ENCODE data around the gene PLCG2.

PLCG2 gene

GRCh38 chr16:81888520-81889394 lies 109.7 kb downstream of the PLCG2 start:
- no peak overlapping the region for H3K4me3 ChIP-seq
- H3K4me2 ChIP-seq: no peak overlapping the region
- peaks cover 0 to 17% (median 2%) of the 10 kb centered on the region in 11 experiments; a peak in 8 of 22 replicates for H4K20me1 ChIP-seq
- H3K36me3 ChIP-seq: peaks cover 27 to 73% (median 50%) of the 10 kb centered on the region in 11 experiments
- no peak overlapping the region for H3K27ac ChIP-seq
- peak overlapping the region in 1 of 11 experiments; percentile 13; a peak in 1 of 22 replicates for H3K9ac ChIP-seq
- no peaks in the 10 kb centered on the region for H3K27me3 ChIP-seq
- H3K9me3 ChIP-seq (replicated peaks in 1 of 11): no peaks in the 10 kb centered on the region
- H3K4me1 ChIP-seq: no peaks in the 10 kb centered on the region; a peak in 1 of 20 replicates
- TF ChIP-seq Cebpa-rat (IDR thresholded peaks at IDR 0.05): no peak

GRCh38 chr16:81891736-81892364 lies 112.8 kb downstream of the PLCG2 start:
- Histone ChIP-seq H3K9ac (no peak overlapping the region), H3K36me3 (peaks cover 57 to 87% (median 79%) of the 10 kb centered on the region in 11 experiments), H3K4me2 (no peak overlapping the region), H3K27me3 (no peaks in the 10 kb centered on the region), H3K27ac (no peak overlapping the region), H3K4me3 (no peak overlapping the region), H3K4me1 (peaks cover 0 to 6% (median 0%) of the 10 kb centered on the region in 10 experiments; a peak in 2 of 20 replicates), H3K9me3 (replicated peaks in 1 of 11) (no peaks in the 10 kb centered on the region), H4K20me1 (peaks cover 0 to 17% (median 0%) of the 10 kb centered on the region in 11 experiments; a peak in 7 of 22 replicates)
- no peak for TF ChIP-seq Cebpa-rat (IDR thresholded peaks at IDR 0.05)

GRCh38 chr16:81894592-81894991 lies 115.5 kb downstream of the PLCG2 start:
- peaks cover 0 to 6% (median 0%) of the 10 kb centered on the region in 10 experiments; a peak in 1 of 20 replicates for H3K4me1 ChIP-seq
- no peaks in the 10 kb centered on the region for H3K9me3 ChIP-seq (replicated peaks in 1 of 11)
- TF ChIP-seq Cebpa-rat (IDR thresholded peaks at IDR 0.05): no peak
- no peaks in the 10 kb centered on the region for H3K27me3 ChIP-seq
- no peak overlapping the region for H3K9ac ChIP-seq
- peaks cover 73 to 97% (median 93%) of the 10 kb centered on the region in 11 experiments for H3K36me3 ChIP-seq
- no peak overlapping the region for H3K4me3 ChIP-seq
- peak overlapping the region in 3 of 11 experiments; percentile 7 to 39 (median 14); a peak in 3 of 22 replicates for H3K27ac ChIP-seq
- peaks cover 0 to 16% (median 0%) of the 10 kb centered on the region in 11 experiments; a peak in 7 of 22 replicates for H4K20me1 ChIP-seq
- no peak overlapping the region; a peak in 1 of 22 replicates for H3K4me2 ChIP-seq

DNA sequence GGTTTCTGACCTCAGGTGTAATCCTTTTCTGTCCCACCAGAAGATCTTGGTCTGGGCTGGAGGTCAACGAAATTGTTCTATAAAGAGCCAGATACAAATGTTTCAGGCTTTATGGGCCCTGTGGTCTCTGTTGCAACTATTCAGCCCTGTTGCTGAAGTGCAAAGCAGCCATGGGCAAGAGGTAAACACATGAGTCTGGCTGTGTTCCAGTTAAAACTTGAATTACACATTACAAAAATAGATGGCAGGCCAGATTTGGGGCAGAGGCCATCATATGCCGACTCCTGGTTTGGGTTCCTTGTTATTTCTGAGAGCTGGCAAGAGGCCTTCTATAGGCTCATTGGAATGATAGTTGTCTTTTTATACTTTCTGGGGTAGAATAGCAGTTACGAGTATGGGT lies 117.8 kb downstream of the PLCG2 start:
- Histone ChIP-seq H3K36me3 (peaks cover 80 to 100% (median 97%) of the 10 kb centered on the region in 11 experiments), H4K20me1 (peaks cover 0 to 2% (median 0%) of the 10 kb centered on the region in 11 experiments; a peak in 1 of 22 replicates), H3K27ac (no peak overlapping the region), H3K9ac (no peak overlapping the region), H3K27me3 (no peaks in the 10 kb centered on the region), H3K4me1 (peaks cover 0 to 6% (median 0%) of the 10 kb centered on the region in 10 experiments; a peak in 1 of 20 replicates), H3K4me2 (no peak overlapping the region), H3K4me3 (no peak overlapping the region), H3K9me3 (replicated peaks in 1 of 11) (peaks cover under 1 to 17% (median 3%) of the 10 kb centered on the region in 11 experiments; a peak in 20 of 22 replicates)
- no peak for TF ChIP-seq Cebpa-rat (IDR thresholded peaks at IDR 0.05)

GRCh38 chr16:81899601-81900000 lies 120.5 kb downstream of the PLCG2 start:
- no peaks in the 10 kb centered on the region; a peak in 1 of 22 replicates for H4K20me1 ChIP-seq
- H3K9ac ChIP-seq: no peak overlapping the region
- TF ChIP-seq Cebpa-rat (IDR thresholded peaks at IDR 0.05): no peak
- peaks cover 17 to 40% (median 27%) of the 10 kb centered on the region in 11 experiments for H3K9me3 ChIP-seq (replicated peaks in 1 of 11)
- peaks cover 81 to 100% (median 97%) of the 10 kb centered on the region in 11 experiments for H3K36me3 ChIP-seq
- H3K4me3 ChIP-seq: no peak overlapping the region
- H3K27ac ChIP-seq: no peak overlapping the region
- H3K27me3 ChIP-seq: no peaks in the 10 kb centered on the region
- H3K4me1 ChIP-seq: peaks cover 0 to under 1% (median 0%) of the 10 kb centered on the region in 10 experiments; a peak in 1 of 20 replicates
- H3K4me2 ChIP-seq: no peak overlapping the region

DNA sequence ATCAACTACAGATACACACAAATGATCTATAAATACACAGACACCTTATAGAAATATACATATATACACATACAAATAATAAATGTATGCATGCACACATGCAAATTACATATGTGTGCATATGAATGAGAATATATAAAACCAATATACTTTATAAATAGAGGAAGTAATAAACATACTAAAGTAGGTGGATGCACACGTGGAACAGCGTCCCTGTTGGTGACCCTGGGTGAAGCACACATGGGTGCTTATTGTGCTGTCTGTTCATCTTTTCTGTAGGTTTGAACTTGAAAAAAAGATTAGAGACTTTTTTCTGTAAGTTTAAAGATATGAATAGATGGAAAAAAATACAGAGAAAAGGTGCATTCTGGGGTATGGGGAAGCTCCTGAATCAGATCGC lies 120.9 kb downstream of the PLCG2 start:
- H3K27me3 ChIP-seq: no peaks in the 10 kb centered on the region
- no peak for TF ChIP-seq Cebpa-rat (IDR thresholded peaks at IDR 0.05)

DNA sequence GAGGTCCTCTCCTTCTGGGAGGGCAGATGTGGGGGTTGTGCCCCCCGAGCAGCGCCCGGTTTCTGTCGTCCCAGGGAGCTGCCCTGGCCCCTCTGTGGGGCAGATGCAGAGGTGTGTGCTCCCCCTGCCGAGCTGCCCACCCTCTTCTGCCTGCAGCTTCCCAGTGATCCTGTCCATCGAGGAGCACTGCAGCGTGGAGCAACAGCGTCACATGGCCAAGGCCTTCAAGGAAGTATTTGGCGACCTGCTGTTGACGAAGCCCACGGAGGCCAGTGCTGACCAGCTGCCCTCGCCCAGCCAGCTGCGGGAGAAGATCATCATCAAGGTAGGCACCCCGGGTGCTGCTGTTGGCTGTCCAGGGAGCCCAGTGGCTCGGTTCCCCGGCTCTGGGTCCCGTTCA lies 121.4 kb downstream of the PLCG2 start:
- no peak overlapping the region for H3K4me2 ChIP-seq
- H3K9ac ChIP-seq: no peak overlapping the region
- no peak overlapping the region for H3K4me3 ChIP-seq
- no peak for TF ChIP-seq Cebpa-rat (IDR thresholded peaks at IDR 0.05)
- H4K20me1 ChIP-seq: no peaks in the 10 kb centered on the region; a peak in 1 of 22 replicates
- H3K36me3 ChIP-seq: peaks cover 79 to 100% (median 96%) of the 10 kb centered on the region in 11 experiments
- no peak overlapping the region for H3K27ac ChIP-seq
- H3K27me3 ChIP-seq: no peaks in the 10 kb centered on the region
- H3K4me1 ChIP-seq: no peaks in the 10 kb centered on the region
- peaks cover 17 to 40% (median 27%) of the 10 kb centered on the region in 11 experiments for H3K9me3 ChIP-seq (replicated peaks in 1 of 11)

More for the DNA sequence above, 120.9 kb downstream of the PLCG2 start:
- no peak overlapping the region for H3K27ac ChIP-seq
- H3K4me3 ChIP-seq: no peak overlapping the region
- H3K4me1 ChIP-seq: no peaks in the 10 kb centered on the region
- no peaks in the 10 kb centered on the region; a peak in 1 of 22 replicates for H4K20me1 ChIP-seq
- H3K36me3 ChIP-seq: peaks cover 79 to 100% (median 96%) of the 10 kb centered on the region in 11 experiments
- H3K9me3 ChIP-seq (replicated peaks in 1 of 11): peaks cover 17 to 40% (median 27%) of the 10 kb centered on the region in 11 experiments
- no peak overlapping the region for H3K9ac ChIP-seq
- H3K4me2 ChIP-seq: no peak overlapping the region

- no peaks in the 10 kb centered on the region; a peak in 1 of 22 replicates for H4K20me1 ChIP-seq
- H3K4me3 ChIP-seq: no peak overlapping the region
- H3K9ac ChIP-seq: no peak overlapping the region
- H3K27me3 ChIP-seq: no peaks in the 10 kb centered on the region
- H3K36me3 ChIP-seq: peaks cover 78 to 100% (median 97%) of the 10 kb centered on the region in 11 experiments
- H3K27ac ChIP-seq: no peak overlapping the region
- no peak for TF ChIP-seq Cebpa-rat (IDR thresholded peaks at IDR 0.05)
- peaks cover 17 to 40% (median 27%) of the 10 kb centered on the region in 11 experiments for H3K9me3 ChIP-seq (replicated peaks in 1 of 11)
- H3K4me1 ChIP-seq: no peaks in the 10 kb centered on the region
- no peak overlapping the region for H3K4me2 ChIP-seq
Observed at GRCh38 chr16:81901484-81901883, 122.4 kb downstream of the PLCG2 start.

- no peaks in the 10 kb centered on the region; a peak in 1 of 22 replicates for H4K20me1 ChIP-seq
- H3K4me2 ChIP-seq: no peak overlapping the region
- H3K27me3 ChIP-seq: no peaks in the 10 kb centered on the region
- H3K9me3 ChIP-seq (replicated peaks in 1 of 11): peaks cover 17 to 40% (median 27%) of the 10 kb centered on the region in 11 experiments
- H3K4me3 ChIP-seq: no peak overlapping the region
- no peaks in the 10 kb centered on the region for H3K4me1 ChIP-seq
- TF ChIP-seq Cebpa-rat (IDR thresholded peaks at IDR 0.05): no peak
- H3K27ac ChIP-seq: no peak overlapping the region
- H3K9ac ChIP-seq: no peak overlapping the region
- H3K36me3 ChIP-seq: peaks cover 73 to 100% (median 95%) of the 10 kb centered on the region in 11 experiments
Observed at GRCh38 chr16:81902025-81902424, 122.9 kb downstream of the PLCG2 start.

All from BLaER1 treated with 17β-estradiol and CSF1 and Interleukin-3, amounts not matched to agents 10 nM and 100 nM (cell line).